Tibial nerve (tissue), 4 donors: ENCODE measurements around the gene NCOA7. TPM values are rescaled to one million over a fixed set of nuclear protein-coding genes. Genes with fewer than 3 reads are reported as not detected.

Experiments
- DNase-seq, 2 donors: peaks; one replicate each; pipeline ENCODE4 v3.0.0-alpha.2; 2019; ENCODE audit warnings: low spot score in 2 of 2
- H3K27ac ChIP-seq, 4 donors: fragments of 200-600 bp; sonication (generic) in 3 of 4; one replicate each; pipeline ENCODE4 v1.5.1; 2017 to 2019; ENCODE audit warnings: mild to moderate bottlenecking in 1 of 4
- H3K27me3 ChIP-seq, 2 donors: fragments of 200-600 bp; sonication (generic) in 1 of 2; one replicate each; pipeline versions ENCODE4 v1.5.1 to v1.6.0; 2017 to 2019
- H3K36me3 ChIP-seq, 3 donors: fragments of 200-600 bp; sonication (generic); one replicate each; pipeline ENCODE4 v1.5.1; 2018 to 2019
- H3K4me1 ChIP-seq, 4 donors: fragments of 200-600 bp; sonication (generic) in 3 of 4; one replicate each; pipeline ENCODE4 v1.5.1; 2017 to 2019
- H3K4me3 ChIP-seq, 4 donors: fragments of 200-600 bp; sonication (generic) in 3 of 4; one replicate each; pipeline ENCODE4 v1.5.1; 2017 to 2019; ENCODE audit warnings: mild to moderate bottlenecking in 1 of 4, moderate library complexity in 1 of 4
- H3K9me3 ChIP-seq, 4 donors: fragments of 200-600 bp; sonication (generic) in 3 of 4; one replicate each; pipeline ENCODE4 v1.5.1; 2017 to 2019
- EP300 ChIP-seq, 2 donors: sonication (generic); formaldehyde crosslinking; IDR thresholded peaks; one replicate each; pipeline ENCODE4 v1.6.1; 2017; ENCODE audit warnings: antibody characterized with exemption in 2 of 2, mild to moderate bottlenecking in 1 of 2
- POLR2A ChIP-seq, 2 donors: fragments of 450-650 bp; IDR thresholded peaks; one replicate each; pipeline ENCODE4 v1.6.1; 2017; ENCODE audit warnings: antibody characterized with exemption in 2 of 2, mild to moderate bottlenecking in 2 of 2, moderate library complexity in 2 of 2
- WGBS, 2 donors: methylation state at CpG; one replicate each; pipeline ENCODE4 v1.1.5; 2018; 5-methylcytosine and 5-hydroxymethylcytosine counted together
- total RNA-seq, 4 donors: library from RNA; depleted of rRNA; stranded (reverse); fragments of >200 nt; gene quantifications; one replicate each; pipeline ENCODE4 v1.1.0, GENCODE V29; 2016
- TF ChIP-seq, protein P1 (sequence below), 5 experiments: fragments of 200-600 bp in 3 of 5; fragments of 450-650 bp in 2 of 5; sonication (generic) in 3 of 5; IDR thresholded peaks; one replicate each; pipeline ENCODE4 v1.5.1; 2016 to 2019; ENCODE audit warnings: antibody characterized with exemption in 5 of 5, mild to moderate bottlenecking in 3 of 5, moderate library complexity in 2 of 5

The NCOA7 gene
- total RNA-seq, 4 donors from 2014 or later = 38.7 to 86.7 (median 59.7) TPM

DNA sequence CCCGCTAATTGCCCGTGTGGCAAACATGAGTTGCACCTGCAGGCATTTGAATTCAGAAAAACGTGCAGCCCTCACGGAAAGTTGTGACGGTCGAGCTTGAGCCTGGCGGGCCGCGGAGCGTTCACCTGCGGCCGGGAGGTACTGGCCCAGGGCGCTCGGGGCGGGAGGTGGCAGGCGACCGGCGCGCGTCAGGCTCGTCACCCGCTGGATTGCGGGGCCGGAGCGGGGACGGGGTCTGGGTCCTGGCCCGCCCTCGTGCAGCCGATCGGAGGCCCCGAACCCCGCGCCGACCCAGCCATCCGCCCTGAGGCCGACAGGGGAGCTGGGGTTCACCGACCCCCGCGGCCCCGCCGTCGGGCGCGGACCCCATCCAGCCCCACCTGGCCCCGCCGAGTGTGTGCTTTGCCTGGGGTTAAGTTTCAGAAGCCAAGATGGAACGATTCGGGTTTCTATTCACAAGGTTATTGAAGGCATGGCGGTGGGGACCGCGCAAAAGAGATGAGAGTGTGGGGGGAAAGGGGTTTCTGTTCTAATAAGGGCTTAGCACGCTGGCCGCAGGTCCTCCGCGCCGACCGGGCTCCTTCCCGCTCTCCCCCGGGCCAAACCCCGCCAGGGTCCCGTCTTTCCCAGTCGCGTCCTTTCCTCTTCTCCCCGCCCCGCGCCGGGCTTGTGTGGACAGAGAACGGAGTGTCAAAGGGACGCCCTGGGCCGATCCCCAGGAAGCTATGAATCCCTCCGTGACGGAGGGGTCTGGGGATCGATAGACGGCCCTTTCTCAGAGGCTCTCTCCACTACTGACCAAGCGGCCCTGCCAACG, 43.0 kb upstream of the NCOA7 start:
- DNase-seq = peak in 1 of 2 donors; percentile 38
- Histone ChIP-seq H3K4me3 (peak overlapping the region; percentile 64 to 77 (median 68)), H3K36me3 (no peaks in the 10 kb centered on the region), H3K9me3 (no peaks in the 10 kb centered on the region), H3K27ac (peak overlapping the region; percentile 69 to 91 (median 83)), H3K4me1 (peaks cover 0 to 54% (median 2%) of the 10 kb centered on the region in 4 donors), H3K27me3 (peaks cover 0 to 25% of the 10 kb centered on the region in 2 donors)
- TF ChIP-seq EP300 (IDR thresholded peaks at IDR 0.05) = no peak
- TF ChIP-seq, protein P1, sequence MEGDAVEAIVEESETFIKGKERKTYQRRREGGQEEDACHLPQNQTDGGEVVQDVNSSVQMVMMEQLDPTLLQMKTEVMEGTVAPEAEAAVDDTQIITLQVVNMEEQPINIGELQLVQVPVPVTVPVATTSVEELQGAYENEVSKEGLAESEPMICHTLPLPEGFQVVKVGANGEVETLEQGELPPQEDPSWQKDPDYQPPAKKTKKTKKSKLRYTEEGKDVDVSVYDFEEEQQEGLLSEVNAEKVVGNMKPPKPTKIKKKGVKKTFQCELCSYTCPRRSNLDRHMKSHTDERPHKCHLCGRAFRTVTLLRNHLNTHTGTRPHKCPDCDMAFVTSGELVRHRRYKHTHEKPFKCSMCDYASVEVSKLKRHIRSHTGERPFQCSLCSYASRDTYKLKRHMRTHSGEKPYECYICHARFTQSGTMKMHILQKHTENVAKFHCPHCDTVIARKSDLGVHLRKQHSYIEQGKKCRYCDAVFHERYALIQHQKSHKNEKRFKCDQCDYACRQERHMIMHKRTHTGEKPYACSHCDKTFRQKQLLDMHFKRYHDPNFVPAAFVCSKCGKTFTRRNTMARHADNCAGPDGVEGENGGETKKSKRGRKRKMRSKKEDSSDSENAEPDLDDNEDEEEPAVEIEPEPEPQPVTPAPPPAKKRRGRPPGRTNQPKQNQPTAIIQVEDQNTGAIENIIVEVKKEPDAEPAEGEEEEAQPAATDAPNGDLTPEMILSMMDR (IDR thresholded peaks at IDR 0.05) = no peak
- no peak for TF ChIP-seq POLR2A (IDR thresholded peaks at IDR 0.05)
- 1% methylated on average over 56 to 65 of the region's 76 CpGs for WGBS, 2 donors

DNA sequence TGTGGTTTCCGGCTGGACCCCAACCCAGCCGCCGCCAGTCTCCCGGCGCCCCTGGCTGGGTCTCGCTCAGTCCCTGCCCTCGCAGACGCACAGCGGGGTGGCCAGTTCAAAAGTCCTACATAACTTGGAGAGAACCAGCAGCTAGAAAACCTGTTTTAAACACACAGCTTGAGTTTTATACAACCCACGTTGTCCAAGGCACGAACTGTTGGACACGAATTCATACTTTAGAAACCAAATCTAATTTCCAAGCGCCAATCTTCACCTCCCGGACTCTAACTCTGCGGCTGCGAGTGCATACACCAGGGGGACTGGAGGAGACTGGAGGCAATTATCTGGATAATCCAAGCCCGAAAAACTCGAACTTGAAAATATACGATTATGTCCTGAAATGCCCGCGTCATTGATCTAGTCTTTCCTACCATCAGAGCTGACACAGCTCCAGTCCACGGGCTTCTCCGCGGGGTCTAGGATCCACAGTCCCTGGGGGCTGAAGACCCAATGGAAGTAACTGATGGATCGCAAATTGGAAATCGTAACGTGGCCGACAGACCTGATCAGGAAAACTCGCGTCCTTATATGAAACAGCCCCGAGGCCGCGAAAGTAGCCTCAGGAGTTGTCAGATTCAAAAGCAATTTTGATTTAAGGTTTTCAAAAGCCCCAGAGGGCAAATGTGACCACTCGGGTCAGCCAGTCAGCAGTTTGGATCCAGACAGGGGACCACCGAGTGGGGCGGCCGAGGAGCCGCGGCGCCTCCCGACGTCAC, 42.2 kb upstream of the NCOA7 start:
- peaks cover 0 to 25% of the 10 kb centered on the region in 2 donors for H3K27me3 ChIP-seq
- H3K36me3 ChIP-seq = no peaks in the 10 kb centered on the region
- peak overlapping the region; percentile 69 to 91 (median 83) for H3K27ac ChIP-seq
- H3K9me3 ChIP-seq = no peaks in the 10 kb centered on the region
- peak overlapping the region; percentile 64 to 77 (median 68) for H3K4me3 ChIP-seq
- no peak for TF ChIP-seq POLR2A (IDR thresholded peaks at IDR 0.05)
- TF ChIP-seq, protein P1 (IDR thresholded peaks at IDR 0.05) = no peak
- TF ChIP-seq EP300 (IDR thresholded peaks at IDR 0.05) = peak in 1 of 2 donors; percentile 51
- DNase-seq = peak in 1 of 2 donors; percentile 31
- WGBS, 2 donors = 0 to 2% methylated on average over 38 to 42 of the region's 42 CpGs
- H3K4me1 ChIP-seq = peaks cover 0 to 50% (median 2%) of the 10 kb centered on the region in 4 donors

DNA sequence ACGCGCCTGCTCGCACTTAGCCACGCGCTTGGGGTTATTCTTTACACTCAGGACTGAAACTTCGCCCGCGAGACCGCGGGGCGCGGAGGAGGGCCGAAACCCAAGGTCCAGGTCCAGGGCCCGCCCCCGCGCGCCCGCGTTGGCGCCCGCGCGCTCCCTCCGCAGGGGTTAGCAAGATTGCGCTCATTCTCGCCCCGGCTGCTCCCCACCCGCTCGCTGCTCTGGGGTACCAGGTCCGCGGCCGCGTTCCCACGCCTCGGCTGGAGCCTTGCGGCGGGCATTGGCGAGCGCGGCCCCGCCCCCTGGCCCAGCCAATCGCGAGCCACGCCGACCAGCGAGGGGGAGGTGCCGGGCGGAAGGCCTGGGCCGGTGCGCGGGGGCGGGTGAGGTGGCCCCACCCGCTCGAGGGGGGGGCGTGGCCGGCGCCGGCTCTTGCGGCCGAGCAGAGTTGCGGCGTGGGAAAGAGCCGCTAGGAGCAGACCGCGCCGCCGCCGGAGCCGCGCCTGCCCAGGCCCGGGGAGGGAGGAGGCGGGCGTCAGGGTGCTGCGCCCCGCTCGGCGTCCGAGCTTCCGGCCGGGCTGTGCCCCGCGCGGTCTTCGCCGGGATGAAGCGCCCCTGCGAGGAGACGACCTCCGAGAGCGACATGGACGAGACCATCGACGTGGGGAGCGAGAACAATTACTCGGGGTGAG, 41.4 kb upstream of the NCOA7 start, which contains the start of gene HEY2:
Gene HEY2 (plus strand): TSS at position 460 of the 692 bp plus-strand sequence. CDS start 145 bp downstream, at position 605.
- Histone ChIP-seq H3K27ac (peak within 1 kb of the TSS; percentile 69 to 91 (median 83)), H3K36me3 (no peaks in the 10 kb centered on the region), H3K4me1 (peaks cover 0 to 47% (median 2%) of the 10 kb centered on the region in 4 donors), H3K4me3 (peak within 1 kb of the TSS; percentile 64 to 77 (median 68)), H3K27me3 (peaks cover 0 to 25% of the 10 kb centered on the region in 2 donors), H3K9me3 (no peaks in the 10 kb centered on the region)
- 0 to 1% methylated on average over 28 to 47 of the region's 95 CpGs for WGBS, 2 donors
- peak; percentile 79 to 86 for DNase-seq
- peak in 1 of 2 donors; percentile 81 for TF ChIP-seq EP300 (IDR thresholded peaks at IDR 0.05)
- peak; percentile 57 to 87 for TF ChIP-seq POLR2A (IDR thresholded peaks at IDR 0.05)
- TF ChIP-seq, protein P1 (IDR thresholded peaks at IDR 0.05) = peak in 4 of 5 experiments; percentile 9 to 71 (median 18)

DNA sequence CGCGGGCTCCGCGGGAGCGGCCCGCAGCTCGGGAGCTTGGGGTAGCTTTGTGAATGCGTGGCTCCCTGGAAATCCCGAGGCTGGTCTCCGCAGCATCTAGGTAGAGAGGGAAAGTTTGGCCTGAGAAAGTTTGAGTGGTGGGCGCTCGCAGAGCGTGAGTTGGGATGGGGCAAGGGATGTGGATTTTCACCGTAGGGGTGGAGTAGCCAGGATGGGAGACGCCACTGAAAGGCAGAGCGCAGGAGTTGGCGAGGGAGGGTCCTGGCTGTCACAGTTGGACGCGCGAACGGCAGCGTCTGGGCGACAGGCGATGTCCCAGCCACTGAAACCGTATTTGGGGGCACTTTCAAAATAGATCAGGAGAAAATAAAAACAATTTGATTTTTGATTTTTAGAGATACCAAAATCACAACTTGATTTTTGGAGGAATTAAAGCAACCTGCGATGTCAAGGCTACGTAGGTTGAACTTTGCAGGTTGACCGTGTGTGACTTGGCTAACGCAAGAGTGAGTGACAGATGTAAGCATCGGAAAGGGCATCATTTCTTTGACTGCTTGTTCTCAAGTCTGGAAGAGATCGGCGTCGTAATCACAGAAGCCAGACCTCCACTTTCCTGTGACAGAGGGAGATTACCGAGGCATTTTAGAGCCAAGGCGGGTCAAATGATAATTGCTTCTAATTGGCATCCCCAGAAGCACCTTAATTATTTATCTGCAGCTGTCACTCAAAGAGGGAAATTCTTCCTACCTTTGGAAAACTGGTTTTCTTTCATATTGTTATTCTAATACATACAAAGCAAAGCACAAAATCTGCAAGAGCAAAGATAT, 40.7 kb upstream of the NCOA7 start:
- Histone ChIP-seq H3K4me3 (peak overlapping the region; percentile 61 to 73 (median 64)), H3K4me1 (peaks cover 0 to 47% (median 2%) of the 10 kb centered on the region in 4 donors), H3K27me3 (peaks cover 0 to 31% of the 10 kb centered on the region in 2 donors), H3K27ac (peak overlapping the region; percentile 69 to 91 (median 83)), H3K36me3 (no peaks in the 10 kb centered on the region), H3K9me3 (no peaks in the 10 kb centered on the region)
- DNase-seq = no peak
- no peak for TF ChIP-seq POLR2A (IDR thresholded peaks at IDR 0.05)
- TF ChIP-seq, protein P1 (IDR thresholded peaks at IDR 0.05) = no peak
- TF ChIP-seq EP300 (IDR thresholded peaks at IDR 0.05) = no peak
- 4 to 6% methylated on average over 35 of the region's 35 CpGs for WGBS, 2 donors
